H9 (cell line): Measurements from ENCODE around the gene POLE2. TPM values are rescaled to one million over a fixed set of nuclear protein-coding genes. Genes with fewer than 3 reads are reported as not detected.

Experiments
- DNase-seq: peaks from one replicate; pipeline ENCODE4 v3.0.0-alpha.2; 2017
- H2AFZ ChIP-seq: one replicate; pipeline ENCODE4 v1.6.1; 2013; ENCODE audit warnings: mild to moderate bottlenecking, low read length, control low read depth, moderate library complexity
- H2AK5ac ChIP-seq: 2 replicates; pipeline ENCODE4 v1.6.1; 2013; ENCODE audit warnings: low read length, control low read depth, mixed read lengths; ENCODE audit not compliant: insufficient read length
- H2BK120ac ChIP-seq: one replicate; pipeline ENCODE4 v1.6.1; 2013; ENCODE audit warnings: low read depth, mild to moderate bottlenecking, low read length, control low read depth, inconsistent platforms; ENCODE audit not compliant: poor library complexity, severe bottlenecking
- H2BK12ac ChIP-seq: 2 replicates; pipeline ENCODE4 v1.6.1; 2013; ENCODE audit warnings: low read length, control low read depth, mixed read lengths, low read depth; ENCODE audit not compliant: insufficient read length
- H2BK15ac ChIP-seq: 2 replicates; pipeline ENCODE4 v1.6.1; 2013; ENCODE audit warnings: low read depth, low read length, control low read depth
- H2BK20ac ChIP-seq: one replicate; pipeline ENCODE4 v1.6.1; 2013; ENCODE audit warnings: low read depth, mild to moderate bottlenecking, low read length, control low read depth, inconsistent platforms; ENCODE audit not compliant: poor library complexity, severe bottlenecking
- H2BK5ac ChIP-seq: 2 replicates; pipeline ENCODE4 v1.6.1; 2013; ENCODE audit warnings: low read length, control low read depth, mixed read lengths; ENCODE audit not compliant: insufficient read length
- H3K14ac ChIP-seq: 2 replicates; pipeline ENCODE4 v1.6.1; 2013; ENCODE audit warnings: low read length, control low read depth; ENCODE audit not compliant: insufficient read depth
- H3K18ac ChIP-seq: 2 replicates; pipeline ENCODE4 v1.6.1; 2013; ENCODE audit warnings: low read depth, mild to moderate bottlenecking, mixed read lengths, low read length, control low read depth; ENCODE audit not compliant: insufficient read length
- H3K23ac ChIP-seq: 2 replicates; pipeline ENCODE4 v1.6.1; 2013; ENCODE audit warnings: low read length, control low read depth, mixed read lengths, low read depth; ENCODE audit not compliant: insufficient read length
- H3K23me2 ChIP-seq: 2 replicates; pipeline ENCODE4 v1.6.1; 2013; ENCODE audit warnings: low read depth, mild to moderate bottlenecking, mixed read lengths, low read length, control low read depth; ENCODE audit not compliant: insufficient read length, poor library complexity, severe bottlenecking
- H3K27ac ChIP-seq: 2 replicates; pipeline ENCODE4 v1.5.1; 2013; ENCODE audit warnings: low read length, control low read depth, mixed read lengths, low read depth; ENCODE audit not compliant: insufficient read length
- H3K27me3 ChIP-seq: 2 replicates; pipeline ENCODE4 v1.6.1; 2013; ENCODE audit warnings: low read length, control low read depth, inconsistent platforms; ENCODE audit not compliant: insufficient read depth
- H3K4ac ChIP-seq: 2 replicates; pipeline ENCODE4 v1.6.1; 2013; ENCODE audit warnings: low read depth, mild to moderate bottlenecking, control low read depth, inconsistent platforms, low read length, moderate library complexity
- H3K4me1 ChIP-seq: 2 replicates; pipeline ENCODE4 v1.6.1; 2013; ENCODE audit warnings: low read length, control low read depth, inconsistent platforms; ENCODE audit not compliant: insufficient read depth
- H3K4me2 ChIP-seq: 2 replicates; pipeline ENCODE4 v1.6.1; 2013; ENCODE audit warnings: low read length, control low read depth, mixed read lengths; ENCODE audit not compliant: insufficient read length, insufficient read depth
- H3K56ac ChIP-seq: 2 replicates; pipeline ENCODE4 v1.6.1; 2013; ENCODE audit warnings: low read depth, mild to moderate bottlenecking, mixed read lengths, low read length, control low read depth; ENCODE audit not compliant: insufficient read length
- H3K79me1 ChIP-seq: 2 replicates; pipeline ENCODE4 v1.6.1; 2013; ENCODE audit warnings: low read depth, mild to moderate bottlenecking, moderate library complexity, low read length, control low read depth, inconsistent platforms; ENCODE audit not compliant: insufficient read depth, poor library complexity, severe bottlenecking
- H3K79me2 ChIP-seq: 2 replicates; pipeline ENCODE4 v1.6.1; 2013; ENCODE audit warnings: low read length, control low read depth, inconsistent platforms; ENCODE audit not compliant: insufficient read depth
- H3K9ac ChIP-seq: 2 replicates; pipeline ENCODE4 v1.6.1; 2013; ENCODE audit warnings: low read length, control low read depth, mixed read lengths; ENCODE audit not compliant: insufficient read length; ENCODE audit errors: extremely low read depth
- H3K9me3 ChIP-seq: one replicate; pipeline ENCODE4 v1.6.1; 2013; ENCODE audit warnings: low read depth, low read length, inconsistent platforms; ENCODE audit not compliant: control insufficient read depth
- H3T11ph ChIP-seq: one replicate; pipeline ENCODE4 v1.6.1; 2013; ENCODE audit warnings: mild to moderate bottlenecking, low read length, control low read depth, inconsistent platforms
- H4K20me1 ChIP-seq: one replicate; pipeline ENCODE4 v1.6.1; 2013; ENCODE audit not compliant: control insufficient read depth, insufficient read length, insufficient read depth
- H4K5ac ChIP-seq: 2 replicates; pipeline ENCODE4 v1.6.1; 2013; ENCODE audit warnings: low read depth, mild to moderate bottlenecking, mixed read lengths, low read length, control low read depth; ENCODE audit not compliant: insufficient read length
- H4K8ac ChIP-seq: replicated peaks from 2 replicates; pipeline ENCODE4 v1.6.1; 2013; ENCODE audit warnings: low read length, control low read depth, mixed read lengths, low read depth; ENCODE audit not compliant: insufficient read length
- H4K91ac ChIP-seq: 2 replicates; pipeline ENCODE4 v1.6.1; 2013; ENCODE audit warnings: low read depth, mild to moderate bottlenecking, moderate library complexity, mixed read lengths, low read length, control low read depth; ENCODE audit not compliant: insufficient read length
- H3K27ac Mint-ChIP-seq, 3 experiments: 2 replicates in 2 of 3; 3 replicates in 1 of 3; pipeline ENCODE4 v1.8.0; 2020 to 2021; ENCODE audit warnings: mixed read lengths in 3 of 3, mild to moderate bottlenecking in 1 of 3, moderate library complexity in 1 of 3
- H3K27me3 Mint-ChIP-seq: 2 replicates; pipeline ENCODE4 v1.8.0; 2021; ENCODE audit warnings: low read depth, mild to moderate bottlenecking, moderate library complexity, mixed read lengths
- H3K36me3 Mint-ChIP-seq, 3 experiments: 2 replicates in 2 of 3; 3 replicates in 1 of 3; pipeline ENCODE4 v1.8.0; 2020 to 2021; ENCODE audit warnings: low read depth in 3 of 3, mixed read lengths in 3 of 3; ENCODE audit not compliant: insufficient read depth in 1 of 3
- H3K4me1 Mint-ChIP-seq, 2 experiments: 2 replicates each; pipeline ENCODE4 v1.8.0; 2020; ENCODE audit warnings: mixed read lengths in 2 of 2
- H3K4me3 Mint-ChIP-seq, 2 experiments: 2 replicates in 1 of 2; 3 replicates in 1 of 2; pipeline ENCODE4 v1.8.0; 2020 to 2021; ENCODE audit warnings: mild to moderate bottlenecking in 2 of 2, mixed read lengths in 2 of 2, moderate library complexity in 1 of 2
- H3K9me3 Mint-ChIP-seq, 2 experiments: 2 replicates in 1 of 2; 3 replicates in 1 of 2; pipeline ENCODE4 v1.8.0; 2020; ENCODE audit warnings: mild to moderate bottlenecking in 2 of 2, mixed read lengths in 2 of 2, moderate library complexity in 1 of 2
- CTCF ChIP-seq: fragments of 200-600 bp; sonication (generic); conservative IDR thresholded peaks from 3 replicates; pipeline ENCODE4 v1.8.0; 2021; ENCODE audit warnings: antibody characterized with exemption, mild to moderate bottlenecking
- WGBS: extraction: QIAGEN DNeasy Blood & Tissue Kit; methylation state at CpG from one replicate; pipeline ENCODE4 v1.1.7; 2013; ENCODE audit warnings: missing lambda C conversion rate, low lambda C conversion rate, mixed read lengths; ENCODE audit not compliant: insufficient read length; ENCODE audit errors: extremely low coverage; 5-methylcytosine and 5-hydroxymethylcytosine counted together
- total RNA-seq: library from RNA; stranded (reverse); gene quantifications from 2 replicates; pipeline ENCODE4 v1.2.1, GENCODE V29; 2021

POLE2 gene
- total RNA-seq, 1 experiment from 2014 or later, result 25.7 TPM

- no peak overlapping the region for H2BK5ac ChIP-seq
- no peak overlapping the region for H3K9ac ChIP-seq
- H3K4ac ChIP-seq, result no peak overlapping the region
- no peak overlapping the region for H3T11ph ChIP-seq
- no peak overlapping the region for H2AFZ ChIP-seq
- Mint-ChIP-seq H3K4me1 (peaks cover 3 to 6% of the 10 kb centered on the region in 2 experiments; a peak in 2 of 4 replicates), H3K36me3 (peaks cover 11 to 49% (median 35%) of the 10 kb centered on the region in 3 experiments), H3K9me3 (no peaks in the 10 kb centered on the region), H3K4me3 (no peak overlapping the region), H3K27ac (no peak overlapping the region), H3K27me3 (no peaks in the 10 kb centered on the region)
- no peak overlapping the region for H2BK12ac ChIP-seq
- H3K4me2 ChIP-seq, result no peak overlapping the region
- no peak overlapping the region for H4K91ac ChIP-seq
- H3K18ac ChIP-seq, result no peak overlapping the region
- H3K14ac ChIP-seq, result no peak overlapping the region
- no peak overlapping the region for H2BK20ac ChIP-seq
- H3K9me3 ChIP-seq, result no peaks in the 10 kb centered on the region
- DNase-seq, result no peak
- H3K27me3 ChIP-seq, result no peaks in the 10 kb centered on the region
- no peak overlapping the region for H3K56ac ChIP-seq
- no peak for TF ChIP-seq CTCF
- no peak overlapping the region for H2AK5ac ChIP-seq
- no peaks in the 10 kb centered on the region for H4K20me1 ChIP-seq
- no peak overlapping the region for H3K23ac ChIP-seq
- H4K8ac ChIP-seq, result no peak overlapping the region
- H3K79me2 ChIP-seq, result no peaks in the 10 kb centered on the region
- no peaks in the 10 kb centered on the region for H3K23me2 ChIP-seq
- H4K5ac ChIP-seq, result no peak overlapping the region
- H3K79me1 ChIP-seq, result no peaks in the 10 kb centered on the region
- no peak overlapping the region for H2BK120ac ChIP-seq
- H3K4me1 ChIP-seq, result no peaks in the 10 kb centered on the region
- H2BK15ac ChIP-seq, result no peak overlapping the region
- no CpG with 5 or more reads among the region's 6 CpGs for WGBS
- H3K27ac ChIP-seq, result no peak overlapping the region
Observed at GRCh38 chr14:49607583-49607982, 80.4 kb downstream of the POLE2 start.
